ENCODE data around the gene RALGPS1. TPM values are rescaled to one million over a fixed set of nuclear protein-coding genes. Genes with fewer than 3 reads are reported as not detected.

RALGPS1 gene
- total RNA-seq, 2 donors from 2014 or later = 7.6 to 18.5 TPM

DNA sequence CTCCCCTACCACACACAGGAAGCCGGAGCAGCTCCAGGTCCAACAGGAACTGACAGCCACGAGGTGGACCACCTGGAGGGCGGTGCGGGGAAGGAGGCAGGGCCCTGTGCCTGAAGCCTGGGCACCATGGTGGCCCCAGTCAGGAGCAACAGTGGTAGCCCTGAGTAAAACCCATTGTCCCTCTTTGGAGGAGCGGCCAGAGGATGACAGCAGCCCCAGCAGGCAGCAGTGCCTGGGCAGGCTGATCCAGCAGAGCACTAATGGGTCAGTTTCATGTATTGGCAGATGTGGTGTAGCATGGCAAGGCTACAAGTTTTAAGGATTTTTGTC is 302.3 kb downstream of the RALGPS1 start:
- no peaks in the 10 kb centered on the region for H3K36me3 ChIP-seq
- H3K27me3 ChIP-seq (replicated peaks; ENCODE audit: insufficient read depth) = no peaks in the 10 kb centered on the region
- H3K4me1 ChIP-seq (ENCODE audit: control insufficient read depth in 1 of 2, low read depth in 2 of 2) = peaks cover 0 to 5% of the 10 kb centered on the region in 2 donors
- H3K27ac ChIP-seq = no peak overlapping the region
- TF ChIP-seq, protein P1, sequence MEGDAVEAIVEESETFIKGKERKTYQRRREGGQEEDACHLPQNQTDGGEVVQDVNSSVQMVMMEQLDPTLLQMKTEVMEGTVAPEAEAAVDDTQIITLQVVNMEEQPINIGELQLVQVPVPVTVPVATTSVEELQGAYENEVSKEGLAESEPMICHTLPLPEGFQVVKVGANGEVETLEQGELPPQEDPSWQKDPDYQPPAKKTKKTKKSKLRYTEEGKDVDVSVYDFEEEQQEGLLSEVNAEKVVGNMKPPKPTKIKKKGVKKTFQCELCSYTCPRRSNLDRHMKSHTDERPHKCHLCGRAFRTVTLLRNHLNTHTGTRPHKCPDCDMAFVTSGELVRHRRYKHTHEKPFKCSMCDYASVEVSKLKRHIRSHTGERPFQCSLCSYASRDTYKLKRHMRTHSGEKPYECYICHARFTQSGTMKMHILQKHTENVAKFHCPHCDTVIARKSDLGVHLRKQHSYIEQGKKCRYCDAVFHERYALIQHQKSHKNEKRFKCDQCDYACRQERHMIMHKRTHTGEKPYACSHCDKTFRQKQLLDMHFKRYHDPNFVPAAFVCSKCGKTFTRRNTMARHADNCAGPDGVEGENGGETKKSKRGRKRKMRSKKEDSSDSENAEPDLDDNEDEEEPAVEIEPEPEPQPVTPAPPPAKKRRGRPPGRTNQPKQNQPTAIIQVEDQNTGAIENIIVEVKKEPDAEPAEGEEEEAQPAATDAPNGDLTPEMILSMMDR (IDR thresholded peaks at IDR 0.05) = no peak
- H3K4me3 ChIP-seq = no peak overlapping the region
- no peaks in the 10 kb centered on the region for H3K9me3 ChIP-seq
- no peak for DNase-seq (ENCODE audit: low spot score)
- ATAC-seq (ENCODE audit: insufficient number of reproducible peaks, low FRiP score, low read depth) = no peak

DNA sequence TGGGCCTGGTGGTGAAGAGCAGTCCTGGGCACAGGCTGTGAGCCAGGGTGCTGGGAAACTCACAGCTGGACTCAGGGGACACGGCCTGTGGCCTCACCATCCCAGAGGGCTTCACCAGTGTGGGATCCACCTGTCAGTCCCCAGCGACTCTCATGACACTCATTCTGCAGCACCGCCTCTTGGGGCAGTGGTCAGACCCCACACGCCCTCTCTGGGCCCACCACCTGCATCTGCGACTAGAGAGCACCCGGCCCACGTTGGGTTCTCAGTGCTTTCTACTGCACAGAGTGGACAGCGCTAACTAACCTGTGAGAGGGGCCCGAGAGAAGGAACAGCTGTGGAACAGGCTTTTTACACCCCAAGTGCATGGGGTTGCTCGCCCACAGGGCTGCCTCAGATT is 304.2 kb downstream of the RALGPS1 start:
- H3K27me3 ChIP-seq (replicated peaks; ENCODE audit: insufficient read depth) = no peaks in the 10 kb centered on the region
- no peaks in the 10 kb centered on the region for H3K36me3 ChIP-seq
- H3K4me1 ChIP-seq (ENCODE audit: control insufficient read depth in 1 of 2, low read depth in 2 of 2) = peaks cover 0 to 8% of the 10 kb centered on the region in 2 donors
- H3K27ac ChIP-seq = no peak overlapping the region
- no peak for ATAC-seq (ENCODE audit: insufficient number of reproducible peaks, low FRiP score, low read depth)
- no peak for DNase-seq (ENCODE audit: low spot score)
- no peaks in the 10 kb centered on the region for H3K9me3 ChIP-seq
- TF ChIP-seq, protein P1 (IDR thresholded peaks at IDR 0.05) = no peak
- no peak overlapping the region for H3K4me3 ChIP-seq

DNA sequence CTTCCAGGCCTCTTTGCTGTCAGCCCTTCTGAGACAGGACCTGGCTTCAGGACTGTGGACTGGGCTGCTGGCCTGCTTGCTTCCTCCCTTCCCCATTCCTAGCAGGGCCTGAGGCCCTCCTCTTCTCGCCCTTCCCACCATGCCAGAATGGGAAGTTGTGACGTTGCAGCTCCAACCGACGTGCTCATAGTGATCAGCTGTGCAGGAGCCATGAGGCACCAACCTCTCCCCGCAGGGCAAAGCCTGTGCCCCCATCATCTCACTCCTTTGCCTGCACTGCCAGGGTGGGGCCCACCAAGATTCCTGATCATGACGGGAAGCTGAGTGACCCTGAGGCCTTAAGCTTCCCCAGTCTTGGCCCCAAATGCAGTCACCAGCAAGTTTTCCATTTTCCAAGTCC is 304.9 kb downstream of the RALGPS1 start:
- no peak for DNase-seq (ENCODE audit: low spot score)
- Histone ChIP-seq H3K4me3 (no peak overlapping the region), H3K9me3 (no peaks in the 10 kb centered on the region), H3K36me3 (no peaks in the 10 kb centered on the region), H3K27ac (no peak overlapping the region), H3K4me1 (ENCODE audit: control insufficient read depth in 1 of 2, low read depth in 2 of 2) (peaks cover 0 to 13% of the 10 kb centered on the region in 2 donors), H3K27me3 (replicated peaks; ENCODE audit: insufficient read depth) (no peaks in the 10 kb centered on the region)
- no peak for ATAC-seq (ENCODE audit: insufficient number of reproducible peaks, low FRiP score, low read depth)
- TF ChIP-seq, protein P1 (IDR thresholded peaks at IDR 0.05) = no peak

DNA sequence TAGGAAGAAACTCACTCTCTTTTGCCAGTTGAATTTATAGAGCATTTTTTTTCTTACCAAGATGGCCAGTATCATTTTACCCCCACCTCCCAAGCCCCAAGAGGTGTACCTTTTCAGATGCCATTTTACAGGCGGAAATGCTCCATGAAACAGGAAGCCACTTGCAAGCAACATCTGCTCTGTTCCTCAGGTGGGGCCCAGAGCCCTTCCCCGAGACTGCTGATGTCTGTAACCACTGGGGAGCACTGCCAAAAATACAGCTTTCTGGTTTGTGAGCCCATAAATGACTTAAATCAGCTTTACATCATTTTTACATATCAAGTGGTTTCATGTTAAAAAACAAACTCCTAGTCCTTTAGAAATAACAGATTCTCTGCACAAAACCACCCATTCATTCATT is 307.1 kb downstream of the RALGPS1 start:
- no peaks in the 10 kb centered on the region for H3K36me3 ChIP-seq
- ATAC-seq (ENCODE audit: insufficient number of reproducible peaks, low FRiP score, low read depth) = no peak
- no peak overlapping the region for H3K4me3 ChIP-seq
- no peaks in the 10 kb centered on the region for H3K9me3 ChIP-seq
- TF ChIP-seq, protein P1 (IDR thresholded peaks at IDR 0.05) = no peak
- no peak for DNase-seq (ENCODE audit: low spot score)
- no peaks in the 10 kb centered on the region for H3K27me3 ChIP-seq (replicated peaks; ENCODE audit: insufficient read depth)
- H3K27ac ChIP-seq = no peak overlapping the region
- peaks cover 8 to 18% of the 10 kb centered on the region in 2 donors for H3K4me1 ChIP-seq (ENCODE audit: control insufficient read depth in 1 of 2, low read depth in 2 of 2)

DNA sequence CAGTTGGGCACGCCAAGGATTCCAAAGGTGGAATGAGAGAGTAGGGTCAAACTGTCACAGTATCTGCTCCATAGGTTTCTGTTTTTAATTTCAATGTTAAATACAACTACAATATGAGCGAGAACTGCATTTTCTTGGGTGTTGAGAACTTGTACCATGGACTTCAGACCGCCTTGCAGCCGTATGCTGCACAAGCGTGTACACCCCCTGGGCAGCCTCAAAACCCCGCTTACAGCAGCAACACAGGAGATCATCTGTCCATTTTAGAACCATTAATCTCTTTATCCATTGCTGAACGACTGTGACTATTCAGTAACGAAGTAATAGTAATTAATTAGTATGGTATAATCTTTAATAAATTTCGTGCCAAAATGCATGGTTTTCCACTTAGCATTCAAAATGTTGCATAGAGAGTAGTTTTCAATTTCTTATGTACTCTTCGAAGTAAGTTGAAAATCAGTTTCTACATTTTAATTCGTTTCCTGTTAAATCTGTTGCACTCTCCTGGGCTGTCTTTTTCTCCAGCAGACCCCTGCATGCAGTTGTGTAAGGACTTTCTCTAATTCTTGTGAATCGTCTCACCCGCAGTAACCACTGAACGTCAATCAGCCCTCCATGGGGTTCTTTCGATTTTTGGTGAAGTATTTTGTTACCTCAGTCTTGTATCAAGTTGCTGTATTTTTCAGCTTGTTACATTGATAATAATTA is 308.0 kb downstream of the RALGPS1 start:
- H3K4me3 ChIP-seq = no peak overlapping the region
- no peak for ATAC-seq (ENCODE audit: insufficient number of reproducible peaks, low FRiP score, low read depth)
- H3K27me3 ChIP-seq (replicated peaks; ENCODE audit: insufficient read depth) = no peaks in the 10 kb centered on the region
- DNase-seq (ENCODE audit: low spot score) = no peak
- H3K9me3 ChIP-seq = no peaks in the 10 kb centered on the region
- TF ChIP-seq, protein P1 (IDR thresholded peaks at IDR 0.05) = no peak
- H3K4me1 ChIP-seq (ENCODE audit: control insufficient read depth in 1 of 2, low read depth in 2 of 2) = peaks cover 9 to 25% of the 10 kb centered on the region in 2 donors
- no peak overlapping the region for H3K27ac ChIP-seq
- H3K36me3 ChIP-seq = no peaks in the 10 kb centered on the region
